ENCODE measurements around the gene BSND. TPM values are rescaled to one million over a fixed set of nuclear protein-coding genes. Genes with fewer than 3 reads are reported as not detected.

The BSND gene
- total RNA-seq (not detected), polyA plus RNA-seq (not detected)

- Mint-ChIP-seq H3K27me3 (peaks cover 46% of the 10 kb centered on the region), H3K36me3 (no peaks in the 10 kb centered on the region), H3K4me3 (no peak within 1 kb of the TSS), H3K9me3 (peaks cover 0 to 5% (median 0%) of the 10 kb centered on the region in 7 donors), H3K27ac (no peak within 1 kb of the TSS), H3K4me1 (peaks cover 0 to 27% (median 15%) of the 10 kb centered on the region in 4 donors)
- Histone ChIP-seq H3K9me3 (ENCODE audit: control insufficient read depth in 2 of 2, low read length in 2 of 2) (no peaks in the 10 kb centered on the region), H3K4me3 (ENCODE audit: low read depth, low read length) (no peak within 1 kb of the TSS), H3K27ac (ENCODE audit: insufficient read depth, low read length, poor library complexity, severe bottlenecking) (no peak within 1 kb of the TSS), H3K36me3 (ENCODE audit: control insufficient read depth, insufficient read depth, low read length) (no peaks in the 10 kb centered on the region), H3K4me1 (ENCODE audit: control insufficient read depth, insufficient read depth, low read length, poor library complexity, severe bottlenecking) (peaks cover 13% of the 10 kb centered on the region), H3K27me3 (ENCODE audit: control insufficient read depth, insufficient read depth, low read length) (peaks cover 13% of the 10 kb centered on the region)
- ATAC-seq (ENCODE audit: low read depth in 2 of 2) (no peak), DNase-seq (no peak)
These were observed at the start of gene BSND for GRCh38 chr1:54998677-54999076. Gene BSND, plus strand, starts transcription at chr1:54998933. Its CDS starts 254 bp downstream, at chr1:54999187.

GRCh38 chr1:54949053-54949452 is 49.7 kb upstream of the BSND start:
- Histone ChIP-seq H3K9me3 (ENCODE audit: control insufficient read depth in 2 of 2, low read length in 2 of 2) (no peaks in the 10 kb centered on the region), H3K36me3 (ENCODE audit: control insufficient read depth, insufficient read depth, low read length) (no peaks in the 10 kb centered on the region), H3K4me1 (ENCODE audit: control insufficient read depth, insufficient read depth, low read length, poor library complexity, severe bottlenecking) (peaks cover 5% of the 10 kb centered on the region), H3K4me3 (ENCODE audit: low read depth, low read length) (no peak overlapping the region), H3K27ac (ENCODE audit: insufficient read depth, low read length, poor library complexity, severe bottlenecking) (no peak overlapping the region), H3K27me3 (ENCODE audit: control insufficient read depth, insufficient read depth, low read length) (no peaks in the 10 kb centered on the region)
- Mint-ChIP-seq H3K27ac (no peak overlapping the region), H3K4me3 (no peak overlapping the region), H3K36me3 (no peaks in the 10 kb centered on the region), H3K4me1 (peaks cover 0 to 11% (median 7%) of the 10 kb centered on the region in 4 donors), H3K27me3 (peaks cover 14% of the 10 kb centered on the region), H3K9me3 (no peaks in the 10 kb centered on the region)
- DNase-seq (no peak), ATAC-seq (ENCODE audit: low read depth in 2 of 2) (no peak)

GRCh38 chr1:54950006-54950368 is 48.7 kb upstream of the BSND start:
- Histone ChIP-seq H3K27ac (ENCODE audit: insufficient read depth, low read length, poor library complexity, severe bottlenecking) (no peak overlapping the region), H3K9me3 (ENCODE audit: control insufficient read depth in 2 of 2, low read length in 2 of 2) (no peaks in the 10 kb centered on the region), H3K27me3 (ENCODE audit: control insufficient read depth, insufficient read depth, low read length) (no peaks in the 10 kb centered on the region), H3K36me3 (ENCODE audit: control insufficient read depth, insufficient read depth, low read length) (no peaks in the 10 kb centered on the region), H3K4me3 (ENCODE audit: low read depth, low read length) (no peak overlapping the region), H3K4me1 (ENCODE audit: control insufficient read depth, insufficient read depth, low read length, poor library complexity, severe bottlenecking) (peaks cover 4% of the 10 kb centered on the region)
- ATAC-seq (ENCODE audit: low read depth in 2 of 2) (no peak), DNase-seq (no peak)
- Mint-ChIP-seq H3K9me3 (no peaks in the 10 kb centered on the region), H3K36me3 (no peaks in the 10 kb centered on the region), H3K27me3 (peaks cover 8% of the 10 kb centered on the region), H3K4me3 (no peak overlapping the region), H3K4me1 (peaks cover 0 to 8% (median 5%) of the 10 kb centered on the region in 4 donors), H3K27ac (no peak overlapping the region)

GRCh38 chr1:54950369-54951163 is 48.2 kb upstream of the BSND start:
- ATAC-seq (ENCODE audit: low read depth in 2 of 2) (no peak), DNase-seq (peak in 2 of 3 donors; percentile 11 to 53)
- Histone ChIP-seq H3K36me3 (ENCODE audit: control insufficient read depth, insufficient read depth, low read length) (no peaks in the 10 kb centered on the region), H3K4me1 (ENCODE audit: control insufficient read depth, insufficient read depth, low read length, poor library complexity, severe bottlenecking) (no peaks in the 10 kb centered on the region), H3K27ac (ENCODE audit: insufficient read depth, low read length, poor library complexity, severe bottlenecking) (no peak overlapping the region), H3K27me3 (ENCODE audit: control insufficient read depth, insufficient read depth, low read length) (no peaks in the 10 kb centered on the region), H3K9me3 (ENCODE audit: control insufficient read depth in 2 of 2, low read length in 2 of 2) (no peaks in the 10 kb centered on the region), H3K4me3 (ENCODE audit: low read depth, low read length) (no peak overlapping the region)
- H3K4me1 Mint-ChIP-seq: peaks cover 0 to 4% (median 2%) of the 10 kb centered on the region in 4 donors
- H3K36me3 Mint-ChIP-seq: no peaks in the 10 kb centered on the region
- H3K9me3 Mint-ChIP-seq: no peaks in the 10 kb centered on the region
- H3K27me3 Mint-ChIP-seq: peaks cover 5% of the 10 kb centered on the region
- no peak overlapping the region for H3K27ac Mint-ChIP-seq
- no peak overlapping the region for H3K4me3 Mint-ChIP-seq

GRCh38 chr1:54951810-54952226 is 46.9 kb upstream of the BSND start:
- no peak overlapping the region for H3K27ac ChIP-seq (ENCODE audit: insufficient read depth, low read length, poor library complexity, severe bottlenecking)
- Mint-ChIP-seq H3K27ac (no peak overlapping the region), H3K9me3 (no peaks in the 10 kb centered on the region), H3K4me3 (no peak overlapping the region), H3K4me1 (peaks cover 0 to 4% (median 2%) of the 10 kb centered on the region in 4 donors), H3K36me3 (no peaks in the 10 kb centered on the region), H3K27me3 (peaks cover 16% of the 10 kb centered on the region)
- H3K9me3 ChIP-seq (ENCODE audit: control insufficient read depth in 2 of 2, low read length in 2 of 2): no peaks in the 10 kb centered on the region
- DNase-seq (no peak), ATAC-seq (ENCODE audit: low read depth in 2 of 2) (no peak)
- H3K36me3 ChIP-seq (ENCODE audit: control insufficient read depth, insufficient read depth, low read length): no peaks in the 10 kb centered on the region
- H3K27me3 ChIP-seq (ENCODE audit: control insufficient read depth, insufficient read depth, low read length): no peaks in the 10 kb centered on the region
- H3K4me3 ChIP-seq (ENCODE audit: low read depth, low read length): no peak overlapping the region
- H3K4me1 ChIP-seq (ENCODE audit: control insufficient read depth, insufficient read depth, low read length, poor library complexity, severe bottlenecking): no peaks in the 10 kb centered on the region

GRCh38 chr1:54952950-54953718 is 45.6 kb upstream of the BSND start:
- H3K27ac Mint-ChIP-seq: no peak overlapping the region
- Histone ChIP-seq H3K4me1 (ENCODE audit: control insufficient read depth, insufficient read depth, low read length, poor library complexity, severe bottlenecking) (no peaks in the 10 kb centered on the region), H3K36me3 (ENCODE audit: control insufficient read depth, insufficient read depth, low read length) (no peaks in the 10 kb centered on the region), H3K27me3 (ENCODE audit: control insufficient read depth, insufficient read depth, low read length) (no peaks in the 10 kb centered on the region), H3K4me3 (ENCODE audit: low read depth, low read length) (no peak overlapping the region), H3K27ac (ENCODE audit: insufficient read depth, low read length, poor library complexity, severe bottlenecking) (no peak overlapping the region), H3K9me3 (ENCODE audit: control insufficient read depth in 2 of 2, low read length in 2 of 2) (peaks cover 3 to 5% of the 10 kb centered on the region in 2 experiments)
- H3K4me3 Mint-ChIP-seq: no peak overlapping the region
- H3K27me3 Mint-ChIP-seq: peaks cover 22% of the 10 kb centered on the region
- H3K4me1 Mint-ChIP-seq: peaks cover 0 to 4% (median 2%) of the 10 kb centered on the region in 4 donors
- H3K36me3 Mint-ChIP-seq: no peaks in the 10 kb centered on the region
- no peak for DNase-seq
- peaks cover 0 to 9% (median 4%) of the 10 kb centered on the region in 7 donors for H3K9me3 Mint-ChIP-seq
- no peak for ATAC-seq (ENCODE audit: low read depth in 2 of 2)

GRCh38 chr1:54953846-54954245 is 44.9 kb upstream of the BSND start:
- Mint-ChIP-seq H3K27ac (no peak overlapping the region), H3K27me3 (peaks cover 22% of the 10 kb centered on the region), H3K36me3 (no peaks in the 10 kb centered on the region), H3K4me1 (peaks cover 0 to 4% (median 2%) of the 10 kb centered on the region in 4 donors), H3K4me3 (no peak overlapping the region), H3K9me3 (peaks cover 0 to 13% (median 4%) of the 10 kb centered on the region in 7 donors)
- Histone ChIP-seq H3K4me3 (ENCODE audit: low read depth, low read length) (no peak overlapping the region), H3K27ac (ENCODE audit: insufficient read depth, low read length, poor library complexity, severe bottlenecking) (no peak overlapping the region), H3K27me3 (ENCODE audit: control insufficient read depth, insufficient read depth, low read length) (no peaks in the 10 kb centered on the region), H3K4me1 (ENCODE audit: control insufficient read depth, insufficient read depth, low read length, poor library complexity, severe bottlenecking) (no peaks in the 10 kb centered on the region), H3K36me3 (ENCODE audit: control insufficient read depth, insufficient read depth, low read length) (no peaks in the 10 kb centered on the region), H3K9me3 (ENCODE audit: control insufficient read depth in 2 of 2, low read length in 2 of 2) (peaks cover 3 to 5% of the 10 kb centered on the region in 2 experiments)
- DNase-seq (no peak), ATAC-seq (ENCODE audit: low read depth in 2 of 2) (no peak)
